Measurements from ENCODE around the gene FES. TPM values are rescaled to one million over a fixed set of nuclear protein-coding genes. Genes with fewer than 3 reads are reported as not detected.

FES gene
- total and polyA plus RNA-seq, 7 donors, result 4.2 to 8.1 (median 7.1) TPM

GRCh38 chr15:90838139-90838538 lies 46.2 kb upstream of the FES start:
- H3K27ac ChIP-seq, result no peak overlapping the region
- no peaks in the 10 kb centered on the region for H3K9me3 ChIP-seq
- H3K36me3 ChIP-seq (ENCODE audit: insufficient read depth in 1 of 2, low read depth in 1 of 2), result no peaks in the 10 kb centered on the region
- DNase-seq (no peak), ATAC-seq (no peak)
- 76 to 86% (median 81%) methylated on average over 13 to 15 of the region's 15 CpGs for WGBS, 3 donors
- no peaks in the 10 kb centered on the region for H3K27me3 ChIP-seq (ENCODE audit: insufficient read depth in 3 of 3, low read length in 2 of 3)
- TF ChIP-seq CTCF (IDR thresholded peaks at IDR 0.05), result no peak
- intact Hi-C loops (cut with DNase I), result no loop called here
- no peaks in the 10 kb centered on the region for H3K4me1 ChIP-seq
- no peak overlapping the region for H3K4me3 ChIP-seq

GRCh38 chr15:90838544-90838943 lies 45.8 kb upstream of the FES start:
- WGBS, 3 donors, result 82 to 86% (median 85%) methylated on average over 15 of the region's 15 CpGs
- no peak for ATAC-seq
- no peak for DNase-seq

GRCh38 chr15:90839187-90840071 lies 44.9 kb upstream of the FES start:
- H3K4me3 ChIP-seq, result no peak overlapping the region
- 63 to 67% (median 63%) methylated on average over 19 of the region's 19 CpGs for WGBS, 3 donors
- H3K9me3 ChIP-seq, result no peaks in the 10 kb centered on the region
- no peak for TF ChIP-seq CTCF (IDR thresholded peaks at IDR 0.05)
- peak in 1 of 4 donors; percentile 28 for ATAC-seq
- no peaks in the 10 kb centered on the region for H3K36me3 ChIP-seq (ENCODE audit: insufficient read depth in 1 of 2, low read depth in 1 of 2)
- H3K27me3 ChIP-seq (ENCODE audit: insufficient read depth in 3 of 3, low read length in 2 of 3), result no peaks in the 10 kb centered on the region
- no peak overlapping the region for H3K27ac ChIP-seq
- DNase-seq, result no peak
- intact Hi-C loops (cut with DNase I), result no loop called here
- H3K4me1 ChIP-seq, result no peaks in the 10 kb centered on the region

More at GRCh38 chr15:90838544-90838943, 45.8 kb upstream of the FES start:
- no peak overlapping the region for H3K4me3 ChIP-seq
- H3K27ac ChIP-seq, result no peak overlapping the region
- no peaks in the 10 kb centered on the region for H3K27me3 ChIP-seq (ENCODE audit: insufficient read depth in 3 of 3, low read length in 2 of 3)
- no peak for TF ChIP-seq CTCF (IDR thresholded peaks at IDR 0.05)
- intact Hi-C loops (cut with DNase I), result no loop called here
- H3K36me3 ChIP-seq (ENCODE audit: insufficient read depth in 1 of 2, low read depth in 1 of 2), result no peaks in the 10 kb centered on the region
- H3K9me3 ChIP-seq, result no peaks in the 10 kb centered on the region
- H3K4me1 ChIP-seq, result no peaks in the 10 kb centered on the region

- Histone ChIP-seq H3K4me1 (no peaks in the 10 kb centered on the region), H3K4me3 (no peak overlapping the region), H3K36me3 (ENCODE audit: insufficient read depth in 1 of 2, low read depth in 1 of 2) (no peaks in the 10 kb centered on the region), H3K27ac (no peak overlapping the region), H3K27me3 (ENCODE audit: insufficient read depth in 3 of 3, low read length in 2 of 3) (no peaks in the 10 kb centered on the region), H3K9me3 (no peaks in the 10 kb centered on the region)
- no peak for ATAC-seq
- no peak for DNase-seq
- WGBS, 3 donors, result 93 to 94% (median 93%) methylated on average over 18 of the region's 18 CpGs
- no peak for TF ChIP-seq CTCF (IDR thresholded peaks at IDR 0.05)
- intact Hi-C loops (cut with DNase I), result no loop called here
Measured at GRCh38 chr15:90840157-90840855, 44.0 kb upstream of the FES start.
